ENCODE data around the gene CCSER2.

Gene CCSER2

GRCh38 chr10:84373000-84373399, 44.6 kb downstream of the CCSER2 start:
- H3K4me3 ChIP-seq (ENCODE audit: low read depth, low read length) = no peak overlapping the region
- H3K9me3 ChIP-seq (ENCODE audit: control insufficient read depth, insufficient read depth, low read length) = no peaks in the 10 kb centered on the region
- no peaks in the 10 kb centered on the region for H3K36me3 ChIP-seq (ENCODE audit: control insufficient read depth, insufficient read depth, low read length)
- no peaks in the 10 kb centered on the region for H3K27me3 ChIP-seq (ENCODE audit: control insufficient read depth, insufficient read depth, low read length)
- H3K9ac ChIP-seq (ENCODE audit: low read depth, low read length) = no peak overlapping the region
- no peaks in the 10 kb centered on the region for H3K4me1 ChIP-seq (ENCODE audit: control insufficient read depth, insufficient read depth, low read length)

GRCh38 chr10:84374455-84374854, 46.1 kb downstream of the CCSER2 start:
- Histone ChIP-seq H3K27me3 (ENCODE audit: control insufficient read depth, insufficient read depth, low read length) (no peaks in the 10 kb centered on the region), H3K9ac (ENCODE audit: low read depth, low read length) (no peak overlapping the region), H3K9me3 (ENCODE audit: control insufficient read depth, insufficient read depth, low read length) (no peaks in the 10 kb centered on the region), H3K4me1 (ENCODE audit: control insufficient read depth, insufficient read depth, low read length) (no peaks in the 10 kb centered on the region), H3K36me3 (ENCODE audit: control insufficient read depth, insufficient read depth, low read length) (no peaks in the 10 kb centered on the region), H3K4me3 (ENCODE audit: low read depth, low read length) (no peak overlapping the region)

GRCh38 chr10:84375011-84375410, 46.6 kb downstream of the CCSER2 start:
- Histone ChIP-seq H3K4me1 (ENCODE audit: control insufficient read depth, insufficient read depth, low read length) (no peaks in the 10 kb centered on the region), H3K36me3 (ENCODE audit: control insufficient read depth, insufficient read depth, low read length) (no peaks in the 10 kb centered on the region), H3K27me3 (ENCODE audit: control insufficient read depth, insufficient read depth, low read length) (no peaks in the 10 kb centered on the region), H3K4me3 (ENCODE audit: low read depth, low read length) (no peak overlapping the region), H3K9me3 (ENCODE audit: control insufficient read depth, insufficient read depth, low read length) (no peaks in the 10 kb centered on the region), H3K9ac (ENCODE audit: low read depth, low read length) (no peak overlapping the region)

DNA sequence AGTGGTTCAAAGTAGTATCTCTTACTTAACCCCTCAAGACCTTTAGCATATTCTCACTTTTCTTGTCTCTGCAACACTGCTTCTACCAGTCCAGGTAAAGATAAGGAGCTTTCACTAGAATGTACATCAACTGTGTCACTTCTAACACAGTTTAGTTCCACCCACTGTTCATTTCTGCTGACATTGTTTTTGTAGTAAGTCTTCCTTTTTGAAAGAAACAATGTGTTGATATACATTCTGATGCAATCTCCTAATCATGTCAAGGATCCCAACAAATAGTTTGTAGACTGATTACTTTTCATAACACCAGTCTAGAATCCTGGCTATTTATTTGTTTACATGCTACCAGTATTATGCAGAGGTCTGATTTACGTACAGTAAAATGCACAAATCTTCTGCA, 47.5 kb downstream of the CCSER2 start:
- Histone ChIP-seq H3K9ac (ENCODE audit: low read depth, low read length) (no peak overlapping the region), H3K4me1 (ENCODE audit: control insufficient read depth, insufficient read depth, low read length) (no peaks in the 10 kb centered on the region), H3K36me3 (ENCODE audit: control insufficient read depth, insufficient read depth, low read length) (no peaks in the 10 kb centered on the region), H3K27me3 (ENCODE audit: control insufficient read depth, insufficient read depth, low read length) (no peaks in the 10 kb centered on the region), H3K4me3 (ENCODE audit: low read depth, low read length) (no peak overlapping the region), H3K9me3 (ENCODE audit: control insufficient read depth, insufficient read depth, low read length) (no peaks in the 10 kb centered on the region)

GRCh38 chr10:84388148-84388547, 59.8 kb downstream of the CCSER2 start:
- H3K9ac ChIP-seq (ENCODE audit: low read depth, low read length) = no peak overlapping the region
- H3K9me3 ChIP-seq (ENCODE audit: control insufficient read depth, insufficient read depth, low read length) = peaks cover 10% of the 10 kb centered on the region

DNA sequence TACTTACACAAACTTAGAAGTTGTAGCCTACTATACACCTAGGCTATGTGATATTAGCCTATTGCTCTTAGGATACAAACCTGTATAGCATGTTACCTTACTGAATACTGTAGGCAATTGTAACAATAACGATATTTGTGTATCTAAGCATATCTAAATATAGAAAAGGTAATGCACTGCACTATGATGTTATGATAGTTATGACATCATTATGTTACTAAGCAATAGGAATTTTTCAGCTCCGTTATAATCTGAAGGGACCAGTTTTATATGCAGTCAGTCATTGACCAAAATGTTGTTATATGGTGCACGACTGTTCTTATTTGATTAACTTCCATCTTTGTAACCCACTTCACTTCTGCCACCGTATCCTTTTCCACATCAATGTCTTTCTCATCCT, 62.0 kb downstream of the CCSER2 start:
- Histone ChIP-seq H3K9me3 (ENCODE audit: control insufficient read depth, insufficient read depth, low read length) (peaks cover 7% of the 10 kb centered on the region), H3K36me3 (ENCODE audit: control insufficient read depth, insufficient read depth, low read length) (no peaks in the 10 kb centered on the region), H3K9ac (ENCODE audit: low read depth, low read length) (no peak overlapping the region), H3K27me3 (ENCODE audit: control insufficient read depth, insufficient read depth, low read length) (no peaks in the 10 kb centered on the region), H3K4me1 (ENCODE audit: control insufficient read depth, insufficient read depth, low read length) (peaks cover 4% of the 10 kb centered on the region), H3K4me3 (ENCODE audit: low read depth, low read length) (no peak overlapping the region)

More at GRCh38 chr10:84388148-84388547, 59.8 kb downstream of the CCSER2 start:
- Histone ChIP-seq H3K4me1 (ENCODE audit: control insufficient read depth, insufficient read depth, low read length) (peaks cover 4% of the 10 kb centered on the region), H3K36me3 (ENCODE audit: control insufficient read depth, insufficient read depth, low read length) (no peaks in the 10 kb centered on the region), H3K4me3 (ENCODE audit: low read depth, low read length) (no peak overlapping the region), H3K27me3 (ENCODE audit: control insufficient read depth, insufficient read depth, low read length) (no peaks in the 10 kb centered on the region)

GRCh38 chr10:84391326-84391725, 62.9 kb downstream of the CCSER2 start:
- Histone ChIP-seq H3K36me3 (ENCODE audit: control insufficient read depth, insufficient read depth, low read length) (no peaks in the 10 kb centered on the region), H3K9me3 (ENCODE audit: control insufficient read depth, insufficient read depth, low read length) (peaks cover 5% of the 10 kb centered on the region), H3K27me3 (ENCODE audit: control insufficient read depth, insufficient read depth, low read length) (no peaks in the 10 kb centered on the region), H3K9ac (ENCODE audit: low read depth, low read length) (no peak overlapping the region), H3K4me3 (ENCODE audit: low read depth, low read length) (no peak overlapping the region), H3K4me1 (ENCODE audit: control insufficient read depth, insufficient read depth, low read length) (peaks cover 4% of the 10 kb centered on the region)

- Histone ChIP-seq H3K27me3 (ENCODE audit: control insufficient read depth, insufficient read depth, low read length) (no peaks in the 10 kb centered on the region), H3K4me3 (ENCODE audit: low read depth, low read length) (no peak overlapping the region), H3K4me1 (ENCODE audit: control insufficient read depth, insufficient read depth, low read length) (peaks cover 4% of the 10 kb centered on the region), H3K9me3 (ENCODE audit: control insufficient read depth, insufficient read depth, low read length) (peaks cover 5% of the 10 kb centered on the region), H3K36me3 (ENCODE audit: control insufficient read depth, insufficient read depth, low read length) (no peaks in the 10 kb centered on the region), H3K9ac (ENCODE audit: low read depth, low read length) (no peak overlapping the region)
Measured at GRCh38 chr10:84392181-84392580, 63.8 kb downstream of the CCSER2 start.

GRCh38 chr10:84395581-84395980, 67.2 kb downstream of the CCSER2 start:
- H3K4me3 ChIP-seq (ENCODE audit: low read depth, low read length) = no peak overlapping the region
- H3K9me3 ChIP-seq (ENCODE audit: control insufficient read depth, insufficient read depth, low read length) = no peaks in the 10 kb centered on the region
- H3K36me3 ChIP-seq (ENCODE audit: control insufficient read depth, insufficient read depth, low read length) = no peaks in the 10 kb centered on the region
- no peak overlapping the region for H3K9ac ChIP-seq (ENCODE audit: low read depth, low read length)
- H3K27me3 ChIP-seq (ENCODE audit: control insufficient read depth, insufficient read depth, low read length) = no peaks in the 10 kb centered on the region
- H3K4me1 ChIP-seq (ENCODE audit: control insufficient read depth, insufficient read depth, low read length) = peaks cover 12% of the 10 kb centered on the region

DNA sequence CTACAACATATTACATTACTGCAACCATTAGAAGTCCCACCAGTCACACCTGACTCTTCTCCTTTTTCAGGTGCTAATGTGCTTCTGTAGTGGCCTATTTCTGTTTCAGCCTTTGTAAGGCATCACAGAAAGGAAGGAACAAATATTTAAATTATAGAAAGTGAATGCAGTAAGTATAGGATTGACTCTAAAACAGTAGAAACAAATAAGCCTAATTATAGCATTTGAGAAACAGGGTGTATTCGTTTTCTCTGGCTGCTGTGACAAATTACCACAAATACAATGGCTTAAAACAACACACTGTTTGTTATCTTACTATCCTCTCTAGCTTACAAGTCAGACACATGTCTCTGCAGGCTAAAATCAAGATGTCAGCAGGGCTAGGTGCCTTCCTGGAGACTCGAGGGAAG, 69.4 kb downstream of the CCSER2 start:
- H3K9me3 ChIP-seq (ENCODE audit: control insufficient read depth, insufficient read depth, low read length) = no peaks in the 10 kb centered on the region
- H3K4me1 ChIP-seq (ENCODE audit: control insufficient read depth, insufficient read depth, low read length) = peaks cover 14% of the 10 kb centered on the region
- no peak overlapping the region for H3K4me3 ChIP-seq (ENCODE audit: low read depth, low read length)
- no peaks in the 10 kb centered on the region for H3K36me3 ChIP-seq (ENCODE audit: control insufficient read depth, insufficient read depth, low read length)
- no peaks in the 10 kb centered on the region for H3K27me3 ChIP-seq (ENCODE audit: control insufficient read depth, insufficient read depth, low read length)
- H3K9ac ChIP-seq (ENCODE audit: low read depth, low read length) = no peak overlapping the region

- H3K4me3 ChIP-seq (ENCODE audit: low read depth, low read length) = no peak overlapping the region
- H3K4me1 ChIP-seq (ENCODE audit: control insufficient read depth, insufficient read depth, low read length) = peaks cover 14% of the 10 kb centered on the region
- no peaks in the 10 kb centered on the region for H3K36me3 ChIP-seq (ENCODE audit: control insufficient read depth, insufficient read depth, low read length)
Measured at GRCh38 chr10:84398696-84399095, 70.3 kb downstream of the CCSER2 start.

GRCh38 chr10:84401854-84402611, 73.6 kb downstream of the CCSER2 start:
- no peaks in the 10 kb centered on the region for H3K27me3 ChIP-seq (ENCODE audit: control insufficient read depth, insufficient read depth, low read length)
- H3K9ac ChIP-seq (ENCODE audit: low read depth, low read length) = no peak overlapping the region
- H3K9me3 ChIP-seq (ENCODE audit: control insufficient read depth, insufficient read depth, low read length) = no peaks in the 10 kb centered on the region
- H3K36me3 ChIP-seq (ENCODE audit: control insufficient read depth, insufficient read depth, low read length) = no peaks in the 10 kb centered on the region
- no peak overlapping the region for H3K4me3 ChIP-seq (ENCODE audit: low read depth, low read length)
- peaks cover 14% of the 10 kb centered on the region for H3K4me1 ChIP-seq (ENCODE audit: control insufficient read depth, insufficient read depth, low read length)

More at GRCh38 chr10:84398696-84399095, 70.3 kb downstream of the CCSER2 start:
- Histone ChIP-seq H3K9ac (ENCODE audit: low read depth, low read length) (no peak overlapping the region), H3K9me3 (ENCODE audit: control insufficient read depth, insufficient read depth, low read length) (no peaks in the 10 kb centered on the region), H3K27me3 (ENCODE audit: control insufficient read depth, insufficient read depth, low read length) (no peaks in the 10 kb centered on the region)

All from iPS-15b (cell line).